MCF 10A (cell line): ENCODE measurements around the gene BCAS3. TPM values are rescaled to one million over a fixed set of nuclear protein-coding genes. Genes with fewer than 3 reads are reported as not detected.

Experiments used
- BruUV-seq: library from RNA; stranded (reverse); fragments of 400-500 nt; replicated peaks from 2 replicates; lab custom pipeline; 2021; lab: Mats Ljungman, UMichigan
- CTCF ChIA-PET: fragments of 300-600 bp; sonication (Branson Sonifier 250); formaldehyde crosslinking; extraction: SDS; loops from one replicate; lab custom pipeline; 2021; ENCODE audit warnings: antibody characterized with exemption, inconsistent platforms; lab: Yijun Ruan, JAX
- POLR2A ChIA-PET: fragments of 300-600, 350-650 bp; sonication (Branson Sonifier 250); formaldehyde crosslinking; extraction: SDS; loops from one replicate; lab custom pipeline; 2020; ENCODE audit warnings: antibody characterized with exemption, inconsistent platforms; lab: Yijun Ruan, JAX
- DNase-seq: peaks from one replicate; pipeline ENCODE4 v3.0.0-alpha.2; 2018; ENCODE audit not compliant: unreplicated experiment
- H3K27ac Mint-ChIP-seq: one replicate; pipeline ENCODE4 v1.8.0; 2022; ENCODE audit warnings: mild to moderate bottlenecking, low read depth, mixed read lengths; ENCODE audit not compliant: unreplicated experiment
- H3K27me3 Mint-ChIP-seq: one replicate; pipeline ENCODE4 v1.8.0; 2022; ENCODE audit warnings: mixed read lengths; ENCODE audit not compliant: insufficient read depth, unreplicated experiment
- H3K36me3 Mint-ChIP-seq: one replicate; pipeline ENCODE4 v1.8.0; 2022; ENCODE audit warnings: mild to moderate bottlenecking, moderate library complexity, mixed read lengths; ENCODE audit not compliant: insufficient read depth, unreplicated experiment
- H3K4me1 Mint-ChIP-seq: one replicate; pipeline ENCODE4 v1.8.0; 2022; ENCODE audit warnings: mixed read lengths; ENCODE audit not compliant: insufficient read depth, unreplicated experiment
- H3K4me3 Mint-ChIP-seq: one replicate; pipeline ENCODE4 v1.8.0; 2022; ENCODE audit warnings: mild to moderate bottlenecking, moderate library complexity, mixed read lengths; ENCODE audit not compliant: unreplicated experiment
- H3K9me3 Mint-ChIP-seq: one replicate; pipeline ENCODE4 v1.8.0; 2022; ENCODE audit warnings: mixed read lengths; ENCODE audit not compliant: unreplicated experiment
- intact Hi-C: fragments of 100-400 bp; cut with micrococcal nuclease; formaldehyde crosslinking; loops from 2 replicates; pipeline ENCODE4 v1.14.1; 2022
- total RNA-seq: library from RNA; stranded (reverse); gene quantifications from 2 replicates; pipeline ENCODE4 v1.2.3, GENCODE V29; 2022
- TF ChIP-seq, protein P1 (sequence below): fragments of 200-600 bp; IDR thresholded peaks from one replicate; pipeline ENCODE4 v1.8.0; 2022; ENCODE audit warnings: antibody characterized with exemption, mild to moderate bottlenecking; ENCODE audit not compliant: unreplicated experiment

Gene BCAS3
- total RNA-seq, 1 experiment from 2014 or later = 14.6 TPM

DNA sequence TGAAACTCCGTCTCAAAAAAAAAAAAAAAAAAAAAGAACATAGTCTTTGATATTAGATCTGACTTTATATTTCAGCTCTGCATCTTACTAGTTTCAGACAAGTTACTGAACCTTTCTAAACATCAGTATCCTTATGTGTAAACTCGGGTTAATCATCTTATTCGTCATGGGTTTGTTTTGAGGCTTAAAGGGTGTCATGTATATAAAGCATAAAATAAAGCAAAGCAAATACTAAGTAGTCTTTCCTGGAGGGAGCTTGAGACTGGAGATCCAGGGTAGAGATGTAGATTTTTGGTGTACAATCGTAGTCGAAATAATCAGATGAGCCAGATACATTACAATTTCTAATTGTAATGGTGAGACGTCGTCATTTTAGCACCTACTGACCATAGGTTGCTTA lies 7.8 kb downstream of the BCAS3 start:
- CTCF ChIA-PET = interaction anchor here (0.7 kb wide), 1 partner anchor 11 kb away, joined by 3 read pairs; no protein-coding TSS in a partner anchor
- POLR2A ChIA-PET = interaction anchor here (2.9 kb wide), 1 partner anchor 8 kb away, joined by 10 read pairs; the partner anchor contains the start of gene BCAS3

DNA sequence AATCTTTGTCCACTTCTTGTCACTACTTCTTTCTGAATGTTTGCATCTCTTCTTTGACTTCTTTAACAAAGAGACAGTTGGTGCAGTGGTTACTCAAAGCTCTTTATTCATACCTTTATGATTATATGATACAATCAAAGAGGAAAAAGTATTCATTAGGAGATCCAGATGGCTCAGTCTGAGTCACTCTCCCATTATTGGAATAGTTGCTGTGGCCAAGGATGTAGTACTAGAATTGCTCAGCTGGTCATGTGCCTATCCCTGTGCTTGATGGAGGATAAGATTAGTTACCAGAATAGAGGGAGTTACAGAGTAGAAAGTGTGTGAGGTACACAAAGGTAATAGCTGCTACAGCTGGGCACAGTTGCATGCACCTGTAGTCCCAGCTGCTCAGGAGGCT lies 18.3 kb downstream of the BCAS3 start:
- BruUV-seq = no TSS peak
- CTCF ChIA-PET = interaction anchor here (0.6 to 2.1 kb wide), 2 partner anchors 25 to 690 kb away, joined by 3 to 6 read pairs; no protein-coding TSS in a partner anchor

More for the DNA sequence above, 7.8 kb downstream of the BCAS3 start:
- Mint-ChIP-seq H3K4me1 (peaks cover 5% of the 10 kb centered on the region), H3K9me3 (no peaks in the 10 kb centered on the region), H3K4me3 (no peak overlapping the region), H3K27ac (no peak overlapping the region), H3K27me3 (no peaks in the 10 kb centered on the region), H3K36me3 (peaks cover 19% of the 10 kb centered on the region)
- intact Hi-C loops = no loop called here
- DNase-seq = no peak
- TF ChIP-seq, protein P1, sequence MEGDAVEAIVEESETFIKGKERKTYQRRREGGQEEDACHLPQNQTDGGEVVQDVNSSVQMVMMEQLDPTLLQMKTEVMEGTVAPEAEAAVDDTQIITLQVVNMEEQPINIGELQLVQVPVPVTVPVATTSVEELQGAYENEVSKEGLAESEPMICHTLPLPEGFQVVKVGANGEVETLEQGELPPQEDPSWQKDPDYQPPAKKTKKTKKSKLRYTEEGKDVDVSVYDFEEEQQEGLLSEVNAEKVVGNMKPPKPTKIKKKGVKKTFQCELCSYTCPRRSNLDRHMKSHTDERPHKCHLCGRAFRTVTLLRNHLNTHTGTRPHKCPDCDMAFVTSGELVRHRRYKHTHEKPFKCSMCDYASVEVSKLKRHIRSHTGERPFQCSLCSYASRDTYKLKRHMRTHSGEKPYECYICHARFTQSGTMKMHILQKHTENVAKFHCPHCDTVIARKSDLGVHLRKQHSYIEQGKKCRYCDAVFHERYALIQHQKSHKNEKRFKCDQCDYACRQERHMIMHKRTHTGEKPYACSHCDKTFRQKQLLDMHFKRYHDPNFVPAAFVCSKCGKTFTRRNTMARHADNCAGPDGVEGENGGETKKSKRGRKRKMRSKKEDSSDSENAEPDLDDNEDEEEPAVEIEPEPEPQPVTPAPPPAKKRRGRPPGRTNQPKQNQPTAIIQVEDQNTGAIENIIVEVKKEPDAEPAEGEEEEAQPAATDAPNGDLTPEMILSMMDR = no peak
- BruUV-seq = no TSS peak

DNA sequence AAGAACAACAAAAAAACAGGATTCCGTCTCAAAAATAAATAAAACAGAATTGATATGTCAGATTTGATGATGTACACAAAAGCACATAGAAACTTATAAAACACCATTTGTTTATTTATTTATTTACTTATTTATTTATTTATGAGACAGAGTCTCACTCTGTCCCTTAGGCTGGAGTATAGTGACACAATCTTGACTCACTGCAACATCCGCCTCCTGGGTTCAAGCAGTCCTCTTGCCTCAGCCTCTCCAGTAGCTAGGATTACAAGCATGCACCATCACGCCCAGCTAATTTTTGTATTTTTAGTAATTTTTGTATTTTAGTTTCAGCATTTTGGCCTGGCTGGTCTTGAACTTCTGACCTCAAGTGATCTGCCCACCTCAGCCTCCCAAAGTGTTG lies 21.4 kb downstream of the BCAS3 start:
- Mint-ChIP-seq H3K27me3 (no peaks in the 10 kb centered on the region), H3K36me3 (peaks cover 43% of the 10 kb centered on the region), H3K4me3 (no peak overlapping the region), H3K9me3 (no peaks in the 10 kb centered on the region), H3K27ac (no peak overlapping the region), H3K4me1 (no peaks in the 10 kb centered on the region)
- ChIA-PET CTCF (no interaction called here), POLR2A (no interaction called here)
- no TSS peak for BruUV-seq
- intact Hi-C loops = no loop called here
- no peak for DNase-seq
- TF ChIP-seq, protein P1 = no peak

More for the DNA sequence above, 18.3 kb downstream of the BCAS3 start:
- Mint-ChIP-seq H3K36me3 (peaks cover 58% of the 10 kb centered on the region), H3K4me1 (no peaks in the 10 kb centered on the region), H3K27me3 (no peaks in the 10 kb centered on the region), H3K4me3 (no peak overlapping the region), H3K9me3 (no peaks in the 10 kb centered on the region), H3K27ac (no peak overlapping the region)
- POLR2A ChIA-PET = interaction anchor here (0.6 kb wide), 1 partner anchor 123 kb away, joined by 3 read pairs; no protein-coding TSS in a partner anchor
- intact Hi-C loops = no loop called here
- DNase-seq = no peak
- TF ChIP-seq, protein P1 = no peak

DNA sequence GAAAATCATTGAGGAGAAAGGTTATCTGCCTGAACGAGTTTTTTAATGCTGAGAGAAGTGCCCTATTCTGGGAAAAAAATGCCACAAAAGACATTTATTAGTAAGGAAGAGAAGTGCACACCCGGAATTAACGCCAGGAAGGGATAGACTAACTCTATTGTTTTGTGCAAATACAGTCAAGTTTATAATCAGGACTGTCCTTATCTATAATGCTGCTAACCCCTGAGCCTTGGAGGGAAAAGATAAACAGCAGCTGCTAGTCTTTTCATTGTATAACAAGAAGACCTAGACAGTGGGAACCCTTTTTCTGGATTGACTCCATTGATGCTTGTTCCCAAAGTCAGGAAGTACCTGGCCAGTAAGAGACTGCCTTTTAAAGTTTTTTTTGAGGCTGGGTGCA lies 26.5 kb downstream of the BCAS3 start:
- Mint-ChIP-seq H3K4me1 (no peaks in the 10 kb centered on the region), H3K27me3 (no peaks in the 10 kb centered on the region), H3K9me3 (no peaks in the 10 kb centered on the region), H3K27ac (peak overlapping the region; percentile 75), H3K4me3 (no peak overlapping the region), H3K36me3 (peaks cover 22% of the 10 kb centered on the region)
- no TSS peak for BruUV-seq
- intact Hi-C loops = no loop called here
- ChIA-PET POLR2A (no interaction called here), CTCF (interaction anchor here (0.6 kb wide), 1 partner anchor 312 kb away, joined by 3 read pairs; no protein-coding TSS in a partner anchor)
- DNase-seq = no peak
- TF ChIP-seq, protein P1 = no peak
